Measurements from ENCODE around the gene JAM3.

- no peak for TF ChIP-seq CTCF (IDR thresholded peaks at IDR 0.05)
- TF ChIP-seq POLR2AphosphoS5 (IDR thresholded peaks at IDR 0.05): no peak
- no peak for TF ChIP-seq EP300 (IDR thresholded peaks at IDR 0.05)
- no peak for TF ChIP-seq POLR2A (IDR thresholded peaks at IDR 0.05; ENCODE audit: low read depth)
These were observed 50.2 kb downstream of the JAM3 start for GRCh38 chr11:134119094-134119493.

Measured in esophagus muscularis mucosa (tissue), 4 donors.